Measurements from ENCODE around the gene CDCA4. TPM values are rescaled to one million over a fixed set of nuclear protein-coding genes. Genes with fewer than 3 reads are reported as not detected.

Gene CDCA4
- polyA plus RNA-seq, 1 donor: 12.4 TPM

DNA sequence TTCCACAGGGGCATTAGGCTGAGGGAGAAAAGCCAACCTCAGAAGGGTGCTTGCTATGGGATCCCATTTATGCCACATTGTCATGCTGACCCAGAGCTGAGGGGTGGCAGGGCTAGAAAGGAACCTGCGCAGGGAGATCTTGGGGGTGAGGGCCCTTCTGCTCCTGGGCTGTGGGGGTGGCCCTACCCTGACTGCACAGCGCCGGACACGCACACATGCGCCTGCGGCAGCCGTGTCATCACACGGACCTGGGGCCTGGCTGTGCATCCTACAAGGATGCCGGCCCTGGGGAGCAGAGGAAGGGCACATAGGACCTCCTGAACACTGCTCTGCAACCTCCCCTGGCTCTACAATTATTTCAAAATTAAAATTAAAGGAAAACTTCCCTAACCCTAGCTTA is 6.9 kb downstream of the CDCA4 start:
- DNase-seq: no peak
- Histone ChIP-seq H3K27ac (ENCODE audit: low read length) (no peak overlapping the region), H3K9me3 (ENCODE audit: control insufficient read depth, low read depth, low read length) (no peaks in the 10 kb centered on the region), H3K36me3 (ENCODE audit: control insufficient read depth, insufficient read depth, low read length) (peaks cover 24% of the 10 kb centered on the region), H3K4me3 (ENCODE audit: low read length) (no peak overlapping the region), H3K27me3 (ENCODE audit: control insufficient read depth, insufficient read depth, low read length) (no peaks in the 10 kb centered on the region), H3K4me1 (ENCODE audit: control insufficient read depth, insufficient read depth, low read length) (peaks cover 1% of the 10 kb centered on the region)
- WGBS (ENCODE audit: insufficient coverage, low lambda C conversion rate): no CpG with 5 or more reads among the region's 9 CpGs

DNA sequence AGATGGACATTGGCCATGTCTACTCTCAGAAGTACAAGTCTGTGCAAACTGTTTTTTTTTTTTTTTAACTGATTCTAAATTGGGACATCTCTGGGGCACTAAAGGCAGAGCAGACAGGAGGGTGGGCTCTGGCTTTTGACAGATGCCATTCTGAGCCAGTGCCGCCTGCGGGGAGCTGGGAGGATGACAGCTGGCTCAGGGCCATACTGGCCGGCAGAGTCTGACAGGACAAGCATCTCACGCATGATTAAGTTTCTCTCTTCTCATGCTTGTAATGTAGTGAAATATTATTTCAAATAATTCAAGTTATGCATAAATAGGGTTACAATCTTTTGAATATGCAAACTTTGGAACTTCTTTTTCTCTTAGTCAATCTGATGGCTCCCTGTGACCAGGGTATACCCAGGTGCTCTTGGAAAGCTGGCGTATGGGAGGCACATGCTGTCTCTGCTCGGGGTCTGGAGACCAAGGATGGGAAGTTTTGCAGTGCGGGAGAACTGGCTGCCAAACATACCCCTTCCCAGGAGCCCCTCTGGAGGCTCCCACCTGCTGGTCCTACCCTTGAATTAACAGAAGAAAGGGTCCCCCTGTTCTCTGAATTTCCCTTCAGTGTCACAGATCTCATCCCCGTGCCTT is 7.6 kb downstream of the CDCA4 start:
- no peak overlapping the region for H3K27ac ChIP-seq (ENCODE audit: low read length)
- no peaks in the 10 kb centered on the region for H3K27me3 ChIP-seq (ENCODE audit: control insufficient read depth, insufficient read depth, low read length)
- no CpG with 5 or more reads among the region's 8 CpGs for WGBS (ENCODE audit: insufficient coverage, low lambda C conversion rate)
- H3K9me3 ChIP-seq (ENCODE audit: control insufficient read depth, low read depth, low read length): no peaks in the 10 kb centered on the region
- DNase-seq: no peak
- no peak overlapping the region for H3K4me3 ChIP-seq (ENCODE audit: low read length)
- no peaks in the 10 kb centered on the region for H3K4me1 ChIP-seq (ENCODE audit: control insufficient read depth, insufficient read depth, low read length)
- peaks cover 25% of the 10 kb centered on the region for H3K36me3 ChIP-seq (ENCODE audit: control insufficient read depth, insufficient read depth, low read length)

- no peaks in the 10 kb centered on the region for H3K27me3 ChIP-seq (ENCODE audit: control insufficient read depth, insufficient read depth, low read length)
- no peak for DNase-seq
- WGBS (ENCODE audit: insufficient coverage, low lambda C conversion rate): 79% methylated on average over 3 of the region's 23 CpGs
- H3K4me3 ChIP-seq (ENCODE audit: low read length): no peak overlapping the region
- peaks cover 34% of the 10 kb centered on the region for H3K36me3 ChIP-seq (ENCODE audit: control insufficient read depth, insufficient read depth, low read length)
- H3K4me1 ChIP-seq (ENCODE audit: control insufficient read depth, insufficient read depth, low read length): no peaks in the 10 kb centered on the region
- no peak overlapping the region for H3K27ac ChIP-seq (ENCODE audit: low read length)
- no peaks in the 10 kb centered on the region for H3K9me3 ChIP-seq (ENCODE audit: control insufficient read depth, low read depth, low read length)
These were observed 8.5 kb downstream of the CDCA4 start for GRCh38 chr14:105012171-105012985.

DNA sequence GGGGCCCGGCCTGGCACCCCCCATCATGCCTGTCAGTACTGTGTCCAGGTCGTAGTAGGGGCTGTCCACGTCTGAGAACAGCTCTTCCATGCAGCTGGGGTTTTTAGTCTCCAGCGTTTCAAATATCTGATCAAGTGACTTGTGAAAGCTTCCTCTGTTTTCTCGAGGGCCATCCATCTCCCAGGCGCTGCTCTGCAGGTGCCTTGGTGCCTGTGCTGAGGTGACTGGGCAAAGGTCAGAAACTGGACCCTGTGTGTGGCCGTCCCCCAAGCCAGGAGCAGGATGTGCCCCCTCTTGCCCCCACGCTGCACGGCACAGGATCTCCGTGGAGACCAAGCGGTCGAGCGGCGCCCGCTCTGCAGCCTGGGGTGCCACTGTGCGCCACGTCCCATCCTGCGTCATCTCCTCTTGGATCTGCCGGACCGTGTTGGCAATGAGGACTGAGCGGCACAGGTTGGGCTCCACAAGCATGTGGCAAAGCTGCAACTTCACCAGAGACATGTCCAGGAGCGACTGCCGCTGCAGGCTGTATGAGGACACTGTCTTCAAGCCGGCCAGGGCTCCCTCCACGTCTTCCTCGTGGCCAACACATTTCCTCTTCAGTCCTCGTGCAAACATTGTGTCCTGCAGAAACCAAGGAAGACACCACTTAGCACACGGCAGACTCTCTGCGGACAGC is 9.4 kb downstream of the CDCA4 start:
- WGBS (ENCODE audit: insufficient coverage, low lambda C conversion rate): 60% methylated on average over 3 of the region's 29 CpGs
- Histone ChIP-seq H3K9me3 (ENCODE audit: control insufficient read depth, low read depth, low read length) (no peaks in the 10 kb centered on the region), H3K4me1 (ENCODE audit: control insufficient read depth, insufficient read depth, low read length) (no peaks in the 10 kb centered on the region), H3K4me3 (ENCODE audit: low read length) (no peak overlapping the region), H3K36me3 (ENCODE audit: control insufficient read depth, insufficient read depth, low read length) (peaks cover 40% of the 10 kb centered on the region), H3K27ac (ENCODE audit: low read length) (no peak overlapping the region), H3K27me3 (ENCODE audit: control insufficient read depth, insufficient read depth, low read length) (no peaks in the 10 kb centered on the region)
- DNase-seq: no peak

DNA sequence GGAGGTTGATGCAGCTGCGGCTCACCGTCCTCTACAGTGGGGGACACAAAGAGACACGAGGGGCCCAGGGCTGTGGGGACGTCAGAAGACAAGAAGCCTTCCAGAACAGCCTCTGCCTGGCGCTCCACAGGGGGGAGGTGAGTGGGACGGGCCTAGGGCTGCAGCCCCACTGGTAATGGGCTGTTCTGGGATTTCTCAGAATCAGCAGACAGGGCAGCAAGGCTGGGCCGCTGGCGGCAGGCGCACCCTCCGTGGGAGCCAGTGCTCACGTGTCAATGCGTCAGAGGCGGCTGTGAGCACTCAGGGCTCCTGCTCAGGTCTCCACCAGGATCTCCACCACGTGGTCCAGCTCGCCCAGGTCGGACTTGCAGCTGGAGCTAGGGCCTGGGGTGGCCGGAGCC is 10.0 kb downstream of the CDCA4 start:
- WGBS (ENCODE audit: insufficient coverage, low lambda C conversion rate): no CpG with 5 or more reads among the region's 17 CpGs
- Histone ChIP-seq H3K9me3 (ENCODE audit: control insufficient read depth, low read depth, low read length) (no peaks in the 10 kb centered on the region), H3K36me3 (ENCODE audit: control insufficient read depth, insufficient read depth, low read length) (peaks cover 43% of the 10 kb centered on the region), H3K27me3 (ENCODE audit: control insufficient read depth, insufficient read depth, low read length) (no peaks in the 10 kb centered on the region), H3K27ac (ENCODE audit: low read length) (no peak overlapping the region), H3K4me1 (ENCODE audit: control insufficient read depth, insufficient read depth, low read length) (no peaks in the 10 kb centered on the region), H3K4me3 (ENCODE audit: low read length) (no peak overlapping the region)
- DNase-seq: no peak

GRCh38 chr14:105010106-105010505 is 10.8 kb downstream of the CDCA4 start:
- H3K27me3 ChIP-seq (ENCODE audit: control insufficient read depth, insufficient read depth, low read length): no peaks in the 10 kb centered on the region
- no peaks in the 10 kb centered on the region for H3K4me1 ChIP-seq (ENCODE audit: control insufficient read depth, insufficient read depth, low read length)
- no peak overlapping the region for H3K4me3 ChIP-seq (ENCODE audit: low read length)
- no CpG with 5 or more reads among the region's 4 CpGs for WGBS (ENCODE audit: insufficient coverage, low lambda C conversion rate)
- H3K27ac ChIP-seq (ENCODE audit: low read length): no peak overlapping the region
- peaks cover 43% of the 10 kb centered on the region for H3K36me3 ChIP-seq (ENCODE audit: control insufficient read depth, insufficient read depth, low read length)
- no peak for DNase-seq
- no peaks in the 10 kb centered on the region for H3K9me3 ChIP-seq (ENCODE audit: control insufficient read depth, low read depth, low read length)

DNA sequence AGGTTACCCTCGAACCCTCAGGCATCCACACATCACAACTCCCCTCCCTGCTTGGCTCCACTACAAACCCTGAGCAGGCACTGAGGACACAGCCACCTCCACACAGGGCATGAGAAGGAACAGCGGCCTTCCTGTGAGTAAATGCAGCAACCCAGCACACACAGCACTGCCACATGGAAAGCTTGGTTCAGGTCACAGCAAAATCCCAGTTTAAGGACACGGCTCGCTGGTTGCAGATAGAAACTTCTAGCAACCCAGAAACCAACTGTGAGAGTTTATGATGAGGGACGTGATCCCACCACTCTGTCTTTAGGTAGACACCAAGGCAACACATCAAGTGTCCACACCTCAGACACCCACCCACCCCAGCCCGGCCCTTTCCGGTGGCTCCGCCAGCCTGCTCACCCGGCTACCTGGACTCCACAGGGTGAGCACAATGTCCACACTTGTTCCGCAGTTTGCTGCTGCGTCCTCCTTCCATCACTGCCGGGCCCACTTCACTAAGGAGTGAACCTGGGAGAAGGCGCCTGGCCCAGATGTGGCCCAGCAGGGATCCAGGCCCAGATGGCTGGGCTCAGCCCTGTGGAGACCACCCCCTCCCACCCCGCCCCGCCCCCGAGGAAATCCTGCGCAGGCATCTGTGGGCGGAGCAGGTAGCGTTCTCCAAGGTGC is 13.2 kb downstream of the CDCA4 start:
- Histone ChIP-seq H3K36me3 (ENCODE audit: control insufficient read depth, insufficient read depth, low read length) (peaks cover 43% of the 10 kb centered on the region), H3K27me3 (ENCODE audit: control insufficient read depth, insufficient read depth, low read length) (no peaks in the 10 kb centered on the region), H3K4me3 (ENCODE audit: low read length) (no peak overlapping the region), H3K27ac (ENCODE audit: low read length) (no peak overlapping the region), H3K4me1 (ENCODE audit: control insufficient read depth, insufficient read depth, low read length) (no peaks in the 10 kb centered on the region), H3K9me3 (ENCODE audit: control insufficient read depth, low read depth, low read length) (no peaks in the 10 kb centered on the region)
- WGBS (ENCODE audit: insufficient coverage, low lambda C conversion rate): no CpG with 5 or more reads among the region's 19 CpGs
- DNase-seq: no peak

DNA sequence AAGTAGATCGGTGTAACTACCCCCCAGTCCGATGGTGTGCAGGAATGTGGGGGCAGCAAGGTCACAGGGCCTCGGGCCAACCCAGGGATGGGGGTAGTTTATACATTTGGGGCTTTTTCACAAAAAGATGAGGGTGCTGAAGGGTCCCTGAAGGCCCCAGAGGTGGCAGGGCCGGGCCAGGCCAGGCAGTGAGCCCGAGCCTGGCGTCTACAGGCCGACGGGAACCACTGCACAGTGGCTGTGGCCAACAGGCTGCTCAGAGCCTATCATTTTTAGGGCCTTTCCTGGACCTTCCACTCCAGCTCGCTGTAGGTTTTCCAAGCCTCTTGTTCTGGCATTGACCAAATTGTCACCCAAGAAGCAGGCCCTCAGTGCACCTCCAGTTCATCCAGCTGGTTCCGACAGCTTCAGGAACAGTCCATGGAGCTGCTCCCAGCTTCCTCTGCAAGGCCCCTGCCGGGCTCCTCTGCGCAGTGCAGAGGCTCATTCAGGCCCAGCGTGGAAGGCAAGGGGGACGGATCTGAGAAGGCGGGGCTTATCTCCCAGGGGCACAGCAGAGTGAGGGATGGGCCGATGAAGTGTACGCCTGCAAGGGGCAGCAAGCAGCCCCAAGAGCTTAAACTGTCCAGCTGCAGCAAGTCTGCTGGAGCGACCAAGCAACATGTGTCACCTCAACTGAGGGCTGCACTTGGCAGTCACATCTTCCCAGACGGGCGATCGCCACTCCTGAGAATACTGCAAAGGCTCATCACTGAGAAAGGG is 13.9 kb downstream of the CDCA4 start:
- WGBS (ENCODE audit: insufficient coverage, low lambda C conversion rate): no CpG with 5 or more reads among the region's 21 CpGs
- Histone ChIP-seq H3K27me3 (ENCODE audit: control insufficient read depth, insufficient read depth, low read length) (no peaks in the 10 kb centered on the region), H3K36me3 (ENCODE audit: control insufficient read depth, insufficient read depth, low read length) (peaks cover 43% of the 10 kb centered on the region), H3K27ac (ENCODE audit: low read length) (no peak overlapping the region), H3K4me1 (ENCODE audit: control insufficient read depth, insufficient read depth, low read length) (no peaks in the 10 kb centered on the region), H3K4me3 (ENCODE audit: low read length) (no peak overlapping the region), H3K9me3 (ENCODE audit: control insufficient read depth, low read depth, low read length) (no peaks in the 10 kb centered on the region)
- DNase-seq: no peak

DNA sequence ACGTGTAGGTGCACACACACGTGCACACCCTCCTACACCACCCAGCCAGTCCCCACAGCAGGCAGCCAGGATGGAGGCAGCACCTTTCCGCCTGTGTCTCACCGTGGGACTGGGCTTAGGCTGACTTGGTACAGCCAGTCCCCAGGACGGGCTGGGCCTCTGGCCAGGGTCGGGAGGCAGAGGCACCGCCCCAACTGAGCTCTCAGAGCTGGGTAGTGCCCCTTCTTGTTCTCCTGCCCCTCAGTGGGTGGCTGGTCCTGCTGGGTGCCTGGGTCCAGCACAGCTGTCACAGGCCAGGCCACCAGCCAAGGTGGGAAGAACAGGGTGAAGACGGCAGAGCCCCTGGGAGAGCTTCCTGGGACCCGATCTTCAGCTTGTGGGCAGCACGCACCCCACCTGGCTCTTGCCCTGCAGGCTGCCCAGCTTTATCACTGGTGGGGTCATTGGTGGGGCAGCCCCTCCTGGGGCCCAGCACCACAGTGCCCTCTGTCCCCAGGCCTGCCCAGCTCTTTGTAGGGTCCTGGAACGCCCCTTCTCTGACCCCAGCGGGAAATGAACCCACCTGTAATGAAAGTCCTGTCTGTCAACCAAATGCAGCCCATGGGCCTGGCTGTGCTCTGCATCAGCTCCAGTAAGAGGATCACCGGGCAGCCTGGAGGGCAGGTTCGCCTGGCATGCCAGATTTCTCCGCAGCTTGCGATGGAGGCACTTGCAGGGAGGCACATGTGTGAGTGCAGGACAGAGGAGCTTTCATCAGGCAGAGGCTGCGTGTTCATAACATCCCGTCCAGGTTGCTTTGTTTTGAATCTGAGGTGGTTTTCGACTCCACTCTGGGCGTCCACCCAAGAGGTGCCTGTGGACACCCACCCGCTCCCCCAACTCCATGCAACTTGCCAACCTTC is 14.7 kb downstream of the CDCA4 start:
- no peaks in the 10 kb centered on the region for H3K9me3 ChIP-seq (ENCODE audit: control insufficient read depth, low read depth, low read length)
- H3K4me1 ChIP-seq (ENCODE audit: control insufficient read depth, insufficient read depth, low read length): no peaks in the 10 kb centered on the region
- no CpG with 5 or more reads among the region's 21 CpGs for WGBS (ENCODE audit: insufficient coverage, low lambda C conversion rate)
- DNase-seq: no peak
- no peak overlapping the region for H3K4me3 ChIP-seq (ENCODE audit: low read length)
- H3K27ac ChIP-seq (ENCODE audit: low read length): no peak overlapping the region
- peaks cover 36% of the 10 kb centered on the region for H3K36me3 ChIP-seq (ENCODE audit: control insufficient read depth, insufficient read depth, low read length)
- H3K27me3 ChIP-seq (ENCODE audit: control insufficient read depth, insufficient read depth, low read length): no peaks in the 10 kb centered on the region
